ENCODE measurements around the gene TACO1.

TACO1 gene

DNA sequence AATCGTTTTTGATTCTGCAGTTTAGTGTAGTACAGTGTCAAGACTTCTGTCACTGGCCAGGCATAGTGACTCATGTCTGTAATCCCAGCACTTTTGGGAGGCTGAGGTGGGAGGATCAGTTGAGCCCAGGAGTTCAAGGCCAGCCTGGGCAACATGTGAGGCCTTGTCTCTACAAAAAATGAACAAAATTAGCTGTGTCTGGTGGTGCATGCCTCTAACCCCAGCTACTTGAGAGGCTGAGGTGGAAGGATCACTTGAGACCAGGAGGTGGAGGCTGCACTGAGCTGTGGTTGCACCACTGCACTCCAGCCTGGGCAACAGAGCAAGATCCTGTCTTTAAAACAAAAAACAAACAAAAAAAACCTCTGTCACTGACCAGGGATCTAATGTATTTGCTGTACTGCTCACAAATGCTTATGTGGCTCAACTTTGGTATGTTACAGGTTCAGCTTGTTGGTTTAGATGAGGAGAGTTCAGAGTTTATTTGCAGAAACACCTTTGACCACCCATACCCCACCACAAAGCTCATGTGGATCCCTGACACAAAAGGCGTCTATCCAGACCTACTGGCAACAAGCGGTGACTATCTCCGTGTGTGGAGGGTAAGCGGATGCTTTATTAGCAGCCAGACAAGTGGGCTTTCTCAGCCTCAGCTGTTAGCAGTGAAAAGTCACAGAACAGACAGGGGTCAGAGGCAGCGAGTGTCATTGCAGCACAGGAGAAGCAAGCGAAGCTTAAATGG lies 22.5 kb upstream of the TACO1 start:
- Histone ChIP-seq H3K36me3 (ENCODE audit: insufficient read depth) (no peaks in the 10 kb centered on the region), H3K27ac (no peak overlapping the region), H3K4me1 (ENCODE audit: low read depth, poor library complexity, severe bottlenecking) (no peaks in the 10 kb centered on the region), H3K4me2 (no peak overlapping the region), H4K20me1 (ENCODE audit: insufficient read depth) (no peaks in the 10 kb centered on the region), H3K79me2 (ENCODE audit: insufficient read depth, low read depth) (no peaks in the 10 kb centered on the region), H2AFZ (ENCODE audit: low read depth) (no peak overlapping the region), H3K4me3 (IDR thresholded peaks at IDR 0.05; ENCODE audit: insufficient read depth, low read depth, low read length) (no peak overlapping the region), H3K9ac (no peak overlapping the region), H3K27me3 (ENCODE audit: insufficient read depth, low read depth) (no peaks in the 10 kb centered on the region)
- no peak for TF ChIP-seq CTCF (conservative IDR thresholded peaks at IDR 0.05; ENCODE audit: low read depth, low read length)

GRCh38 chr17:63578769-63579111 lies 22.0 kb upstream of the TACO1 start:
- Histone ChIP-seq H4K20me1 (ENCODE audit: insufficient read depth) (no peaks in the 10 kb centered on the region), H3K4me3 (IDR thresholded peaks at IDR 0.05; ENCODE audit: insufficient read depth, low read depth, low read length) (no peak overlapping the region), H3K27ac (no peak overlapping the region), H3K9ac (no peak overlapping the region), H3K79me2 (ENCODE audit: insufficient read depth, low read depth) (no peaks in the 10 kb centered on the region), H2AFZ (ENCODE audit: low read depth) (no peak overlapping the region), H3K4me2 (no peak overlapping the region), H3K36me3 (ENCODE audit: insufficient read depth) (no peaks in the 10 kb centered on the region), H3K27me3 (ENCODE audit: insufficient read depth, low read depth) (no peaks in the 10 kb centered on the region), H3K4me1 (ENCODE audit: low read depth, poor library complexity, severe bottlenecking) (no peaks in the 10 kb centered on the region)
- TF ChIP-seq CTCF (conservative IDR thresholded peaks at IDR 0.05; ENCODE audit: low read depth, low read length), result no peak

DNA sequence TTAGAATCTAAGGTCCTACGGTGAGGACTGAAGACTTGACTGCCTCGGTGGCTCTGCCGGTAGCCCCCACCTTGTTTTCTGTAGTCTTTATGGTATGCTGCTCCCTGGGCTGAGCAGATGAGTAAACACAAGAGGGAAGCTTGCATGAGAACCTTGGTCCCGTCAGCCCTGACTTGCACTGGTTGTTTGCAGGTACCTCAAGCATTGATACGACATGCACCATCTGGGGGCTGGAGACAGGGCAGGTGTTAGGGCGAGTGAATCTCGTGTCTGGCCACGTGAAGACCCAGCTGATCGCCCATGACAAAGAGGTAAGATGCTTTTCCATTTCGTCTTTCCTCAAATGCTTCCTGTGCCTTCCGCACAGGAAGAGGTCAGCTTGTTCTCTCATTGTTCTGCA lies 21.1 kb upstream of the TACO1 start:
- H4K20me1 ChIP-seq (ENCODE audit: insufficient read depth), result no peaks in the 10 kb centered on the region
- no peak overlapping the region for H3K9ac ChIP-seq
- no peak overlapping the region for H3K27ac ChIP-seq
- H3K27me3 ChIP-seq (ENCODE audit: insufficient read depth, low read depth), result no peaks in the 10 kb centered on the region
- TF ChIP-seq CTCF (conservative IDR thresholded peaks at IDR 0.05; ENCODE audit: low read depth, low read length), result no peak
- H3K79me2 ChIP-seq (ENCODE audit: insufficient read depth, low read depth), result no peaks in the 10 kb centered on the region
- H3K4me2 ChIP-seq, result no peak overlapping the region
- H3K4me1 ChIP-seq (ENCODE audit: low read depth, poor library complexity, severe bottlenecking), result peaks cover 4% of the 10 kb centered on the region
- no peak overlapping the region for H2AFZ ChIP-seq (ENCODE audit: low read depth)
- no peaks in the 10 kb centered on the region for H3K36me3 ChIP-seq (ENCODE audit: insufficient read depth)
- H3K4me3 ChIP-seq (IDR thresholded peaks at IDR 0.05; ENCODE audit: insufficient read depth, low read depth, low read length), result no peak overlapping the region

GRCh38 chr17:63587770-63588169 lies 12.9 kb upstream of the TACO1 start:
- Histone ChIP-seq H2AFZ (ENCODE audit: low read depth) (no peak overlapping the region), H4K20me1 (ENCODE audit: insufficient read depth) (0 out of 2 replicates have a peak, but pooled peaks cover 7% of the 10 kb centered on the region), H3K4me1 (ENCODE audit: low read depth, poor library complexity, severe bottlenecking) (peaks cover 21% of the 10 kb centered on the region), H3K79me2 (ENCODE audit: insufficient read depth, low read depth) (no peaks in the 10 kb centered on the region), H3K4me2 (no peak overlapping the region), H3K27me3 (ENCODE audit: insufficient read depth, low read depth) (no peaks in the 10 kb centered on the region), H3K36me3 (ENCODE audit: insufficient read depth) (no peaks in the 10 kb centered on the region), H3K4me3 (IDR thresholded peaks at IDR 0.05; ENCODE audit: insufficient read depth, low read depth, low read length) (no peak overlapping the region), H3K27ac (no peak overlapping the region), H3K9ac (no peak overlapping the region)
- TF ChIP-seq CTCF (conservative IDR thresholded peaks at IDR 0.05; ENCODE audit: low read depth, low read length), result no peak

Measured in KMS-11 (cell line).